Measurements from ENCODE around the gene RGS8. TPM values are rescaled to one million over a fixed set of nuclear protein-coding genes. Genes with fewer than 3 reads are reported as not detected.

The RGS8 gene
- total and polyA plus RNA-seq, 2 of the 4 experiments (the other 2 are of a cell fraction): not detected

- Histone ChIP-seq H3K27me3 (ENCODE audit: control insufficient read depth, insufficient read depth, low read length) (peaks cover 11% of the 10 kb centered on the region), H3K79me1 (ENCODE audit: low read depth in 1 of 2, low read length in 2 of 2) (no peaks in the 10 kb centered on the region), H3K36me3 (ENCODE audit: control insufficient read depth, insufficient read depth, low read length) (no peaks in the 10 kb centered on the region), H3K23ac (ENCODE audit: low read depth, low read length) (no peak overlapping the region), H3K14ac (replicated peaks; ENCODE audit: low read depth, low read length) (no peak overlapping the region), H2AFZ (replicated peaks; ENCODE audit: low read length, poor library complexity) (no peak overlapping the region), H4K8ac (ENCODE audit: low read depth in 2 of 2, low read length in 2 of 2) (no peak overlapping the region), H3K9me3 (ENCODE audit: control insufficient read depth, insufficient read depth, low read length) (no peaks in the 10 kb centered on the region), H3K56ac (ENCODE audit: extremely low read depth, insufficient read depth, low read length) (no peak overlapping the region), H3K27ac (ENCODE audit: insufficient read depth, low read length) (no peak overlapping the region), H2BK20ac (ENCODE audit: low read depth, low read length) (no peak overlapping the region), H2AK9ac (replicated peaks; ENCODE audit: low read depth, low read length, poor library complexity) (no peak overlapping the region), H2BK5ac (ENCODE audit: low read depth, low read length, poor library complexity, severe bottlenecking) (no peak overlapping the region), H3K4ac (ENCODE audit: low read depth, low read length) (no peak overlapping the region), H2BK15ac (ENCODE audit: low read depth, low read length) (no peak overlapping the region), H2BK120ac (ENCODE audit: low read depth, low read length) (no peak overlapping the region), H4K91ac (ENCODE audit: insufficient read depth, low read depth, low read length) (no peak overlapping the region), H2AK5ac (ENCODE audit: low read depth, low read length) (no peak overlapping the region), H3K4me3 (ENCODE audit: insufficient read depth, low read depth, low read length) (no peak overlapping the region), H3K4me2 (ENCODE audit: low read depth, low read length) (no peak overlapping the region), H4K20me1 (ENCODE audit: insufficient read depth, low read length) (no peaks in the 10 kb centered on the region), H3K9ac (ENCODE audit: low read depth, low read length) (no peak overlapping the region), H3K18ac (ENCODE audit: low read depth, low read length) (no peak overlapping the region), H4K5ac (ENCODE audit: low read depth, low read length) (no peak overlapping the region), H3K4me1 (ENCODE audit: control insufficient read depth, insufficient read depth, low read length) (no peaks in the 10 kb centered on the region), H3K9me1 (ENCODE audit: insufficient read depth, low read length) (no peaks in the 10 kb centered on the region)
- no peak for DNase-seq
- in situ Hi-C loops (cut with MboI; ENCODE audit: low sequenced_read_pairs) (no loop called here), dilution Hi-C loops (cut with HindIII; ENCODE audit: low sequenced_read_pairs, unreplicated experiment) (no loop called here), intact Hi-C loops (cut with micrococcal nuclease) (no loop called here)
- no peak for ATAC-seq (ENCODE audit: low read depth)
- BruUV-seq (replicated peaks): no TSS peak
- TF ChIP-seq FOS (IDR thresholded peaks at IDR 0.05; ENCODE audit: low read depth, low read length): no peak
- no peak for TF ChIP-seq USF2 (IDR thresholded peaks at IDR 0.05; ENCODE audit: low read depth, low read length)
- TF ChIP-seq RCOR1 (IDR thresholded peaks at IDR 0.05; ENCODE audit: insufficient replicate concordance, low read length): no peak
- no peak for TF ChIP-seq MXI1 (IDR thresholded peaks at IDR 0.05; ENCODE audit: borderline replicate concordance, low read depth, low read length)
- TF ChIP-seq ELK1 (IDR thresholded peaks at IDR 0.05; ENCODE audit: borderline replicate concordance, low read depth, low read length): no peak
- TF ChIP-seq RAD21 (IDR thresholded peaks at IDR 0.05; ENCODE audit: low read length): no peak
- no peak for TF ChIP-seq NFE2L2 (IDR thresholded peaks at IDR 0.05; ENCODE audit: low read depth, low read length)
- TF ChIP-seq, protein P1, sequence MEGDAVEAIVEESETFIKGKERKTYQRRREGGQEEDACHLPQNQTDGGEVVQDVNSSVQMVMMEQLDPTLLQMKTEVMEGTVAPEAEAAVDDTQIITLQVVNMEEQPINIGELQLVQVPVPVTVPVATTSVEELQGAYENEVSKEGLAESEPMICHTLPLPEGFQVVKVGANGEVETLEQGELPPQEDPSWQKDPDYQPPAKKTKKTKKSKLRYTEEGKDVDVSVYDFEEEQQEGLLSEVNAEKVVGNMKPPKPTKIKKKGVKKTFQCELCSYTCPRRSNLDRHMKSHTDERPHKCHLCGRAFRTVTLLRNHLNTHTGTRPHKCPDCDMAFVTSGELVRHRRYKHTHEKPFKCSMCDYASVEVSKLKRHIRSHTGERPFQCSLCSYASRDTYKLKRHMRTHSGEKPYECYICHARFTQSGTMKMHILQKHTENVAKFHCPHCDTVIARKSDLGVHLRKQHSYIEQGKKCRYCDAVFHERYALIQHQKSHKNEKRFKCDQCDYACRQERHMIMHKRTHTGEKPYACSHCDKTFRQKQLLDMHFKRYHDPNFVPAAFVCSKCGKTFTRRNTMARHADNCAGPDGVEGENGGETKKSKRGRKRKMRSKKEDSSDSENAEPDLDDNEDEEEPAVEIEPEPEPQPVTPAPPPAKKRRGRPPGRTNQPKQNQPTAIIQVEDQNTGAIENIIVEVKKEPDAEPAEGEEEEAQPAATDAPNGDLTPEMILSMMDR (conservative IDR thresholded peaks at IDR 0.05; ENCODE audit: low read depth, low read length): no peak
- TF ChIP-seq RFX5 (IDR thresholded peaks at IDR 0.05; ENCODE audit: low read depth, low read length): no peak
- TF ChIP-seq MAZ (IDR thresholded peaks at IDR 0.05; ENCODE audit: borderline replicate concordance, low read depth, low read length): no peak
- no peak for TF ChIP-seq SMC3 (IDR thresholded peaks at IDR 0.05; ENCODE audit: low read depth, low read length)
- TF ChIP-seq BHLHE40 (IDR thresholded peaks at IDR 0.05; ENCODE audit: low read depth, low read length): no peak
- 40% methylated on average over 3 of the region's 3 CpGs; no CpG with 5 or more reads in 1 of the 2 experiments for WGBS, 2 experiments (ENCODE audit: extremely low coverage in 2 of 2, insufficient read length in 1 of 2)
- POLR2A ChIA-PET (ENCODE audit: unreplicated experiment): no interaction called here
- CTCF ChIA-PET: interaction anchor here (0.6 to 1.0 kb wide), 3 partner anchors 10 to 40 kb away, joined by 3 to 4 read pairs (median 4); no protein-coding TSS in a partner anchor
These were observed 31.5 kb downstream of the RGS8 start for GRCh38 chr1:182652933-182653332.

Measured in IMR-90 (cell line).